Measurements from ENCODE around the gene TXLNA. TPM values are rescaled to one million over a fixed set of nuclear protein-coding genes. Genes with fewer than 3 reads are reported as not detected.
"Not testable (repeated sequence)": the region's sequence is repeated elsewhere in the genome, so short reads cannot be mapped to it uniquely, and the experiment has no call there.

TXLNA gene
- total and polyA plus RNA-seq, 8 donors, result 39.8 to 56.4 (median 46.8) TPM

- ATAC-seq, result peak; percentile 90
Observed at GRCh38 chr1:32142446-32143301, 36.8 kb upstream of the TXLNA start.

GRCh38 chr1:32143302-32143695 is 36.2 kb upstream of the TXLNA start:
- Histone ChIP-seq H3K27ac (peak overlapping the region in 1 of 2 donors; percentile 42), H3K4me1 (peaks cover 9 to 18% of the 10 kb centered on the region in 2 donors)
- H3K9me3 ChIP-seq; H3K27me3 ChIP-seq; H3K36me3 ChIP-seq; ATAC-seq; DNase-seq; H3K4me3 ChIP-seq; intact Hi-C loops (cut with DNase I): not testable (repeated sequence)

More at GRCh38 chr1:32142446-32143301, 36.8 kb upstream of the TXLNA start:
- no peaks in the 10 kb centered on the region for H3K36me3 ChIP-seq
- TF ChIP-seq, protein P1, sequence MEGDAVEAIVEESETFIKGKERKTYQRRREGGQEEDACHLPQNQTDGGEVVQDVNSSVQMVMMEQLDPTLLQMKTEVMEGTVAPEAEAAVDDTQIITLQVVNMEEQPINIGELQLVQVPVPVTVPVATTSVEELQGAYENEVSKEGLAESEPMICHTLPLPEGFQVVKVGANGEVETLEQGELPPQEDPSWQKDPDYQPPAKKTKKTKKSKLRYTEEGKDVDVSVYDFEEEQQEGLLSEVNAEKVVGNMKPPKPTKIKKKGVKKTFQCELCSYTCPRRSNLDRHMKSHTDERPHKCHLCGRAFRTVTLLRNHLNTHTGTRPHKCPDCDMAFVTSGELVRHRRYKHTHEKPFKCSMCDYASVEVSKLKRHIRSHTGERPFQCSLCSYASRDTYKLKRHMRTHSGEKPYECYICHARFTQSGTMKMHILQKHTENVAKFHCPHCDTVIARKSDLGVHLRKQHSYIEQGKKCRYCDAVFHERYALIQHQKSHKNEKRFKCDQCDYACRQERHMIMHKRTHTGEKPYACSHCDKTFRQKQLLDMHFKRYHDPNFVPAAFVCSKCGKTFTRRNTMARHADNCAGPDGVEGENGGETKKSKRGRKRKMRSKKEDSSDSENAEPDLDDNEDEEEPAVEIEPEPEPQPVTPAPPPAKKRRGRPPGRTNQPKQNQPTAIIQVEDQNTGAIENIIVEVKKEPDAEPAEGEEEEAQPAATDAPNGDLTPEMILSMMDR (IDR thresholded peaks at IDR 0.05), result no peak
- no peaks in the 10 kb centered on the region for H3K9me3 ChIP-seq
- peak overlapping the region in 1 of 2 donors; percentile 42 for H3K27ac ChIP-seq
- DNase-seq, result peak in 3 of 4 donors; percentile 50 to 86 (median 71)
- intact Hi-C loops (cut with DNase I), result no loop called here
- H3K27me3 ChIP-seq, result no peaks in the 10 kb centered on the region
- H3K4me1 ChIP-seq, result peaks cover 9 to 18% of the 10 kb centered on the region in 2 donors
- H3K4me3 ChIP-seq, result no peak overlapping the region

DNA sequence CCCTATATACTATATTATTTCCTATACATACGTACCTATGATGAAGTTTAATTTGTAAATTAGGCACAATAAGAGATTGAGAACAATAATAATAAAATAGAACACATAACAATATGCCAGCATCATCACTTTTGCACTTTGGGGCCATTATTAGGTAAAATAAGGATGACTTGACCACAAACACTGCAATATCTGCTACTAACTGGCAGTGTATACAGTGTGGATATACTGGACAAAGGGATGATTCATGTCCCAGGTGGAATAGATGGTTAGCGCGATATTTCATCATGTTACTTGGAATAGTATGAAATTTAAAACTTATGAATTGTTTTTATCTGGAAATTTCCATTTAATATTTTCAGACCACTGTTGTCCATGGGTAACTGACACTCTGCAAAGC is 35.4 kb upstream of the TXLNA start:
- Histone ChIP-seq H3K27me3 (no peaks in the 10 kb centered on the region), H3K36me3 (peaks cover 0 to 6% of the 10 kb centered on the region in 2 donors), H3K4me3 (no peak overlapping the region), H3K27ac (no peak overlapping the region), H3K9me3 (no peaks in the 10 kb centered on the region), H3K4me1 (peaks cover 9 to 18% of the 10 kb centered on the region in 2 donors)
- DNase-seq (no peak), ATAC-seq (no peak)
- intact Hi-C loops (cut with DNase I), result no loop called here
- TF ChIP-seq, protein P1 (IDR thresholded peaks at IDR 0.05), result no peak

- H3K27me3 ChIP-seq; H3K4me1 ChIP-seq; ATAC-seq; intact Hi-C loops (cut with DNase I); H3K27ac ChIP-seq; H3K4me3 ChIP-seq; H3K9me3 ChIP-seq; H3K36me3 ChIP-seq; DNase-seq: not testable (repeated sequence)
Observed at GRCh38 chr1:32147799-32148198, 31.7 kb upstream of the TXLNA start.

- TF ChIP-seq, protein P1 (IDR thresholded peaks at IDR 0.05), result no peak
- Histone ChIP-seq H3K27ac (no peak overlapping the region), H3K36me3 (peaks cover 0 to 22% of the 10 kb centered on the region in 2 donors), H3K9me3 (peaks cover 0 to 2% of the 10 kb centered on the region in 2 donors), H3K27me3 (no peaks in the 10 kb centered on the region), H3K4me3 (no peak overlapping the region), H3K4me1 (no peaks in the 10 kb centered on the region)
- no peak for ATAC-seq
- no peak for DNase-seq
- intact Hi-C loops (cut with DNase I), result no loop called here
Observed at GRCh38 chr1:32150847-32151246, 28.6 kb upstream of the TXLNA start.

- ATAC-seq, result peak; percentile 33
Observed at GRCh38 chr1:32151319-32151787, 28.1 kb upstream of the TXLNA start.

More at GRCh38 chr1:32151319-32151787, 28.1 kb upstream of the TXLNA start:
- intact Hi-C loops (cut with DNase I), result no loop called here
- TF ChIP-seq, protein P1 (IDR thresholded peaks at IDR 0.05), result no peak
- peak in 2 of 4 donors; percentile 61 to 73 for DNase-seq
- Histone ChIP-seq H3K27me3 (no peaks in the 10 kb centered on the region), H3K27ac (no peak overlapping the region), H3K4me3 (no peak overlapping the region), H3K36me3 (peaks cover 0 to 28% of the 10 kb centered on the region in 2 donors), H3K4me1 (no peaks in the 10 kb centered on the region), H3K9me3 (peaks cover 0 to 2% of the 10 kb centered on the region in 2 donors)

Data from left lung (tissue), 10 donors.